ENCODE data around the gene PSMG4. TPM values are rescaled to one million over a fixed set of nuclear protein-coding genes. Genes with fewer than 3 reads are reported as not detected.

Gene PSMG4
- total RNA-seq, 3 donors from 2014 or later: 14.8 to 19.8 (median 16.2) TPM

- ATAC-seq (no peak), DNase-seq (no peak)
- intact Hi-C loops (cut with DNase I, micrococcal nuclease): no loop called here
- Histone ChIP-seq H3K36me3 (ENCODE audit: low read depth) (no peaks in the 10 kb centered on the region), H3K4me3 (no peak overlapping the region), H3K9me3 (no peaks in the 10 kb centered on the region), H3K4me1 (ENCODE audit: low read depth) (no peaks in the 10 kb centered on the region)
- TF ChIP-seq, protein P1, sequence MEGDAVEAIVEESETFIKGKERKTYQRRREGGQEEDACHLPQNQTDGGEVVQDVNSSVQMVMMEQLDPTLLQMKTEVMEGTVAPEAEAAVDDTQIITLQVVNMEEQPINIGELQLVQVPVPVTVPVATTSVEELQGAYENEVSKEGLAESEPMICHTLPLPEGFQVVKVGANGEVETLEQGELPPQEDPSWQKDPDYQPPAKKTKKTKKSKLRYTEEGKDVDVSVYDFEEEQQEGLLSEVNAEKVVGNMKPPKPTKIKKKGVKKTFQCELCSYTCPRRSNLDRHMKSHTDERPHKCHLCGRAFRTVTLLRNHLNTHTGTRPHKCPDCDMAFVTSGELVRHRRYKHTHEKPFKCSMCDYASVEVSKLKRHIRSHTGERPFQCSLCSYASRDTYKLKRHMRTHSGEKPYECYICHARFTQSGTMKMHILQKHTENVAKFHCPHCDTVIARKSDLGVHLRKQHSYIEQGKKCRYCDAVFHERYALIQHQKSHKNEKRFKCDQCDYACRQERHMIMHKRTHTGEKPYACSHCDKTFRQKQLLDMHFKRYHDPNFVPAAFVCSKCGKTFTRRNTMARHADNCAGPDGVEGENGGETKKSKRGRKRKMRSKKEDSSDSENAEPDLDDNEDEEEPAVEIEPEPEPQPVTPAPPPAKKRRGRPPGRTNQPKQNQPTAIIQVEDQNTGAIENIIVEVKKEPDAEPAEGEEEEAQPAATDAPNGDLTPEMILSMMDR (IDR thresholded peaks at IDR 0.05): no peak
Measured at GRCh38 chr6:3299221-3299620, 40.5 kb downstream of the PSMG4 start.

DNA sequence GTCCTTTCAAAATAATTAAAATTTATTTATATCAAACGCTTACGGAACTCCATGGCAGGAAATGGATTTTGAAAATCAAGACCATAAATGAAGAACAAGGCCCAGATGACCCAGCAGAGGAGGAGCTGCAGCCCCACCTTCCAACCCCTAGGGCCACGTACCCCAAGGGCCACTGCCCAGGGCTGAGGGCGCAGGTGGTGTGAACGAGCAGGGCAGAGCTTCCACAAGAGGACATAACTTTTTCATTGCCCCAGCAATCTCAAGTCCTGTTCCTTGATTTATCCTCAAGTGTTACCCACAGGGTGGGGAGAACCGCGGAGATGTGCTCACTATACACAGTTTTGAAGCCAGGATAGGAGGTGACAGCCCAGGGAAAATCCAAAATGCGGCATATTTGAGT, 42.8 kb downstream of the PSMG4 start:
- H3K4me3 ChIP-seq: no peak overlapping the region
- intact Hi-C loops (cut with DNase I, micrococcal nuclease): no loop called here
- TF ChIP-seq, protein P1 (IDR thresholded peaks at IDR 0.05): no peak
- DNase-seq (no peak), ATAC-seq (no peak)
- no peaks in the 10 kb centered on the region for H3K4me1 ChIP-seq (ENCODE audit: low read depth)
- H3K9me3 ChIP-seq: no peaks in the 10 kb centered on the region
- H3K36me3 ChIP-seq (ENCODE audit: low read depth): no peaks in the 10 kb centered on the region

- TF ChIP-seq, protein P1 (IDR thresholded peaks at IDR 0.05): no peak
- DNase-seq: no peak
- intact Hi-C loops (cut with DNase I, micrococcal nuclease): no loop called here
Measured at GRCh38 chr6:3303795-3304411, 45.2 kb downstream of the PSMG4 start.

DNA sequence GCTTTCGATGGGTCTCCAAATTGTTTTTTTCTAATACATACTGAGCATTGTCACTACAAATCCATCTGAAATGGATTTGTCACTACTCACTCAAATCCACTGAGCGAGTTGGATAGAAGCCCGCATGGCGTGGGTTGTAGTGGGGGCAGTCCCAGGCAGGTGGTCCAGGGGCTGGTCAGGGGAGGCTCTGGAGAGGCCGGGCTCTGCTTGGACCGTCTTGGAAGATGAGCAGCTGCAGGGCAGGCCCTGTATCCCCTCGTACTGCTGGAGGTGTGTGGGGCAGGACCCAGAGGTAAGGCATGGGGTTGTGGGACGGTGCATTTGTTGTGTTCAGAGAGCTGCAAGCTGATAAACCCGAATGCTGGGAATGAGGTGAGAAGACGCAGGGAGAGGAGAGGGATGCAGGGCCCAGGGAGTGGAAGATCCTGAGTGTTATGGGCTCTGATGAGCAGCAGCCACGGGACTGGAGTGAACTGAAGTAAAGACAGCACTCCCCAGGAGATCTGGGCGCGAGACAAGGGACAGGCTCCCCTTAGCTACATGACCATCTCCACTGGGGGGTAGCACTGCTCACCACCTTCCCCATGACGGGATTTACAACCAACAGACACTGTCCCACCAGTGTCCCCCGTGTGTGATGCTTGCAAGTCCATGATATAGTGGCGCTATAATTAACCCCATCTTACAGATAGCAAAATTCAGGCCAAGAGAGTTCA, 45.9 kb downstream of the PSMG4 start:
- Histone ChIP-seq H3K4me1 (ENCODE audit: low read depth) (no peaks in the 10 kb centered on the region), H3K36me3 (ENCODE audit: low read depth) (no peaks in the 10 kb centered on the region), H3K4me3 (no peak overlapping the region), H3K9me3 (no peaks in the 10 kb centered on the region)
- no peak for ATAC-seq
- intact Hi-C loops (cut with DNase I, micrococcal nuclease): no loop called here
- TF ChIP-seq, protein P1 (IDR thresholded peaks at IDR 0.05): no peak
- no peak for DNase-seq

More at GRCh38 chr6:3303795-3304411, 45.2 kb downstream of the PSMG4 start:
- Histone ChIP-seq H3K4me1 (ENCODE audit: low read depth) (no peaks in the 10 kb centered on the region), H3K9me3 (no peaks in the 10 kb centered on the region), H3K36me3 (ENCODE audit: low read depth) (no peaks in the 10 kb centered on the region), H3K4me3 (no peak overlapping the region)
- no peak for ATAC-seq

DNA sequence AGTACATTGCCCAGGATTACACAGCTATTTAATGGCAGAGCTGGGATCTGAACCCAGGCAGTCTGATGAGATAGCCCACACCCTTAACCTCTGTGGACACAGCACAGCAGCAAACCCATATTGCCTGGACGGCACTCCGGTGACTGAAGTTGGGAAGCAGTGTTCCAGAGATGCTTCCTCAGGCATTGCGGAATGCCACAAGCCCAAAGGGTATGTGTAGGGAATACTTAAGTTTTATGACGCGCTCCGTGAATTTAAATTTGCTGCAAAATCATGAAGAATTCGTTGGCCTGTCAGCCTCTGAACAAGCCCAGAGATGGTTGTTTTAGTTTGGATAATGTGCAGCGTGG, 46.4 kb downstream of the PSMG4 start:
- no peaks in the 10 kb centered on the region for H3K9me3 ChIP-seq
- ATAC-seq (no peak), DNase-seq (no peak)
- no peaks in the 10 kb centered on the region for H3K36me3 ChIP-seq (ENCODE audit: low read depth)
- TF ChIP-seq, protein P1 (IDR thresholded peaks at IDR 0.05): no peak
- no peak overlapping the region for H3K4me3 ChIP-seq
- intact Hi-C loops (cut with DNase I, micrococcal nuclease): no loop called here
- no peaks in the 10 kb centered on the region for H3K4me1 ChIP-seq (ENCODE audit: low read depth)
